ENCODE measurements around the gene CPNE2. TPM values are rescaled to one million over a fixed set of nuclear protein-coding genes. Genes with fewer than 3 reads are reported as not detected.
"Not testable (repeated sequence)": the region's sequence is repeated elsewhere in the genome, so short reads cannot be mapped to it uniquely, and the experiment has no call there.

The CPNE2 gene
- total RNA-seq, 2 experiments from 2014 or later, result 10.4 TPM

DNA sequence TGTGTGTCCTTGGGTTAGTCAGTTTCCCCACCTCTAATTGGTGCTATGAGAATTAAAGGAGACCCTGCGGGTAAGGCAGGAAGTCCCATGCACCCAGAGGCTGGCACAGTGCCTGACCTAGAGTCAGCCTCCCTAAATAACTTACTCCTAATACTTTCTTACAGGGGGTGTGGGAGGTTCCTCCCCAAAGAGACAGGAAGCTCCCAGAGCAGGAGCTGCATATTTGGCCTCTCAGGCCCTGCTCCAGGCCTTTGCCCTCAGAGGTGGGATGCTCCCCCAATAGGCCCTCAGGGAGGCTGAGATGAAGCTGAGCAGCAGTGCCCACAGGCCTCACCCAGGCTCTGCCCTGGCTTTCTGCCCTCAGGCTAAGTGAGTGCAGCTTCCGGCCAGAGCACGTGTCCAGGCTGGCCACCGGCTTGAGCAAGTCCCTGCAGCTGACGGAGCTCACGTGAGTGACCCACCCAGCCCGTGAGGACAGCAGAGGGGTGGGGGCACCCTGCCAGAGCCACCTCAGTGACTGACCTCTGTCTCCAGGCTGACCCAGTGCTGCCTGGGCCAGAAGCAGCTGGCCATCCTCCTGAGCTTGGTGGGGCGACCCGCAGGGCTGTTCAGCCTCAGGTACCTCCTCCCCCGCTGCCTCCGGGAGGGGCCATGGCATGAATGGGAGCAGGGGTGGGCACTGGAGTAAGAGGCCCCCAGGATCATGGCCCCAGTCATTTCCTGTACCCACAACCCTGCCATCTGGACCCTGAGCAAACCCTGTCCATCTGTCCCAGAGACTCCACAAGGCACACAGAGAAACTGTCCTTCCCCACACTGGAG, 31.1 kb upstream of the CPNE2 start:
- peaks cover 27% of the 10 kb centered on the region for H3K4me1 Mint-ChIP-seq
- peaks cover 19% of the 10 kb centered on the region for H3K36me3 Mint-ChIP-seq
- no peak overlapping the region for H3K4me3 Mint-ChIP-seq
- H3K9me3 Mint-ChIP-seq, result no peaks in the 10 kb centered on the region
- DNase-seq, result no peak
- peak overlapping the region; percentile 73 for H3K27ac Mint-ChIP-seq
- H3K27me3 Mint-ChIP-seq, result no peaks in the 10 kb centered on the region

DNA sequence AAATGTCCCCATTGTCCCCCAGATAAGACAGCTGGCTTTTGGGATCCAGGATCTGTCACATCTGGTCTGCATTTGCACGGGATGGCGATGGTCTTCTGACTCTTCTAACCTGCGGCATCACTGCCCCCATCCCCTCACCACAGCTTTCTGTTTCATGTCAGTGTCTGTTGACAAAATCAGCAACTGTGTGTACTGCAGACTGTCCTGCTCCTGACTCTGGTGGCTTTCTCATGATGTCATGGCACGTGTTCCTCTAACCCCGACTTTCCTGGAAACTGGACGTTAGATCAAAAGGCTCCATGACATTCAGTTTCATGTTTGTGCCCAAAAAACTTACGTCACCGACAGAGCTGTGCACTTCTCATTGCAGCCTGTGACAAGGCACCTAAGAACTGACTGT, 30.1 kb upstream of the CPNE2 start:
- H3K4me3 Mint-ChIP-seq, result no peak overlapping the region
- no peaks in the 10 kb centered on the region for H3K9me3 Mint-ChIP-seq
- no peak for DNase-seq
- peaks cover 19% of the 10 kb centered on the region for H3K36me3 Mint-ChIP-seq
- H3K27ac Mint-ChIP-seq, result peak overlapping the region; percentile 36
- peaks cover 28% of the 10 kb centered on the region for H3K4me1 Mint-ChIP-seq
- no peaks in the 10 kb centered on the region for H3K27me3 Mint-ChIP-seq

DNA sequence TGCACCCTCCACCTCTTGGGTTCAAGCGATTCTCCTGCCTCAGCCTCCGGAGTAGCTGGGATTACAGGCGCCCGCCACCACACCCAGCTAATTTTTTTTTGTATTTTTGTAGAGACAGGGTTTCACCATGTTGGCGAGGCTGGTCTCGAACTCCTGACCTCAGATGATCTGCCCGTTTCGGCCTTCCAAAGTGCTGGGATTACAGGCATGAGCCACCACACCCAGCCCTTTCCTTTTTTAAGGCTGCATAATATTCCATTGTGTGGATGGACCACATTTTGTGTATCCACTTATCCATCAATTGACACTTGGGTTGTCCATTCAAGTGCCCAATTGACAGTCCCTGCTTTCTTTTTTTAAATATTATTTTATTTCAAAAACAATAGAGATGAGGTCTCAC, 29.2 kb upstream of the CPNE2 start:
- H3K27me3 Mint-ChIP-seq, DNase-seq, H3K9me3 Mint-ChIP-seq, H3K27ac Mint-ChIP-seq, H3K4me3 Mint-ChIP-seq: not testable (repeated sequence)
- Mint-ChIP-seq H3K4me1 (peaks cover 28% of the 10 kb centered on the region), H3K36me3 (peaks cover 14% of the 10 kb centered on the region)

DNA sequence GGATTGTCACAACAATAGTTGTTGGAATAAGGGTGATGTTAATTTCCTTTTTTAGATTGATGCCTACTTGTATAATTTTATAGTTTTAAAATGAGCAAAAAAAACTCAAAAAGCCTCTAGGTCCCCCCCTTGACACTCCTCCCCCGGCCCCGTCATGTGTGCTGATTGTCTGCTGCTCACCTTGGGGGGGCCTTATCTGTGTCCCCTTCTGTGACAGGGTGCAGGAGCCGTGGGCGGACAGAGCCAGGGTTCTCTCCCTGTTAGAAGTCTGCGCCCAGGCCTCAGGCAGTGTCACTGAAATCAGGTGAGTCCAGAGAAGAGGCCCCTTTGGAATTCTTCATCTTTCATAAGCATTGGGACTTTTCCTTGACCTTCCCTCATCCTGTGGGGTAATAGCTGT, 27.4 kb upstream of the CPNE2 start:
- H3K27me3 Mint-ChIP-seq, result no peaks in the 10 kb centered on the region
- H3K4me1 Mint-ChIP-seq, result peaks cover 27% of the 10 kb centered on the region
- H3K36me3 Mint-ChIP-seq, result peaks cover 22% of the 10 kb centered on the region
- no peak for DNase-seq
- no peak overlapping the region for H3K4me3 Mint-ChIP-seq
- H3K9me3 Mint-ChIP-seq, result no peaks in the 10 kb centered on the region
- peak overlapping the region; percentile 69 for H3K27ac Mint-ChIP-seq

DNA sequence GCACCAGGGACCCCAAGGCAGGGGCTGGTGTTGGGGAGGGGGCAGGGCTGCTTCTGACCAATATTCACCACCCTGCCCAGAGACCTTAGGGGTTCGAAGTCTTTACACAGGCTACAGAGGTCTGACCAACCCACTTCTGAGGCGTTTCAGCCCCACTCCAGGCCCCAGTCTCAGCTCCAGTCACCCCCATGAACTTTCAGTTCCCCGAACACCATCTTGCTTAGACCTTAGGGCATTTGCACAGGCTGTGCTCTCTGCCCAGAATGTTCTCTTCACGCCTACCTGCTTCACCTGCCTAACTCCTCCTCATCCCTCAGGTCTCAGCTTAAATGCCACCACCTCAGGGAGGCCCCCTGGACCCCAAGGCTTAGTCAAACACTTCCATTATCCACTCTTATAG, 25.8 kb upstream of the CPNE2 start:
- peak overlapping the region; percentile 39 for H3K27ac Mint-ChIP-seq
- H3K27me3 Mint-ChIP-seq, result no peaks in the 10 kb centered on the region
- H3K9me3 Mint-ChIP-seq, result no peaks in the 10 kb centered on the region
- peaks cover 31% of the 10 kb centered on the region for H3K4me1 Mint-ChIP-seq
- H3K36me3 Mint-ChIP-seq, result peaks cover 31% of the 10 kb centered on the region
- no peak for DNase-seq
- no peak overlapping the region for H3K4me3 Mint-ChIP-seq

DNA sequence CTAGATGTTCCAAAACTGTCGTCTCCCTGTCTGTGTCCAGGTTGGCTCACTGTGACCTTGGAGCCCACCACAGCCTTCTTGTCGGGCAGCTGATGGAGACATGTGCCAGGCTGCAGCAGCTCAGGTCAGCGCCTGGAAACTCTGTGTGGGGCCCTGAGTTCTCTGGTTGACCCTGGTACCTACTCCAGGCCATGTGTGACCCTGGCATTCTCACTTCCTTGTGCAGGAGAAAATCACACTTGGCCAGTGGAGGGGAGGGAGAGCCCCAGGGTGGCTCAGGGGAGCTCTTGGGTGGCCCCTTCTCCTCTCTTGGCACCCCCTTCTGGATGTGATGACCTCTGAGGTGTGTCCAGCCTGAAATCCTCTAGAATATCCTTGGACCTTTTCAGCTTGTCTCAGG, 25.0 kb upstream of the CPNE2 start:
- H3K4me1 Mint-ChIP-seq, result peaks cover 36% of the 10 kb centered on the region
- no peak overlapping the region for H3K4me3 Mint-ChIP-seq
- no peak for DNase-seq
- no peaks in the 10 kb centered on the region for H3K27me3 Mint-ChIP-seq
- H3K27ac Mint-ChIP-seq, result peak overlapping the region; percentile 43
- H3K9me3 Mint-ChIP-seq, result no peaks in the 10 kb centered on the region
- H3K36me3 Mint-ChIP-seq, result peaks cover 31% of the 10 kb centered on the region

DNA sequence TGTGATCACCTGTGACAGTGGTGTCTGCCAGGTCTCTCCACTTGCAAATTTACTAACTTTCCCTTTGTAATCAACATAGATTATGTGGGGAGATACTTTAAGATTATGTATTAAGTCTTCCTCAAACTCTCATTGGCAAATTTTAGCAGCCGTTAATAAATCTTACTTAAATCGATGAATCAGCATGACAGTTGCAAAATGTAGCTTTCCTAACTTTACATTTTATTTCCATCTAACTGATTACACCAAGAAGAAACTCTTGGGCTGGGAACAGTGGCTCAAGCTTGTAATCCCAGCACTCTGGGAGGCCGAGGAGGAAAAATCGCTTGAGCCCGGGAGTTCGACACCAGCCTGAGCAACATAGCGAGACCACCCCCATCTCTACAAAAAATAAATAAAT, 23.3 kb upstream of the CPNE2 start:
- Mint-ChIP-seq H3K36me3 (peaks cover 28% of the 10 kb centered on the region), H3K27ac (no peak overlapping the region), H3K9me3 (no peaks in the 10 kb centered on the region), H3K4me1 (peaks cover 34% of the 10 kb centered on the region), H3K27me3 (no peaks in the 10 kb centered on the region), H3K4me3 (no peak overlapping the region)
- DNase-seq, result no peak

DNA sequence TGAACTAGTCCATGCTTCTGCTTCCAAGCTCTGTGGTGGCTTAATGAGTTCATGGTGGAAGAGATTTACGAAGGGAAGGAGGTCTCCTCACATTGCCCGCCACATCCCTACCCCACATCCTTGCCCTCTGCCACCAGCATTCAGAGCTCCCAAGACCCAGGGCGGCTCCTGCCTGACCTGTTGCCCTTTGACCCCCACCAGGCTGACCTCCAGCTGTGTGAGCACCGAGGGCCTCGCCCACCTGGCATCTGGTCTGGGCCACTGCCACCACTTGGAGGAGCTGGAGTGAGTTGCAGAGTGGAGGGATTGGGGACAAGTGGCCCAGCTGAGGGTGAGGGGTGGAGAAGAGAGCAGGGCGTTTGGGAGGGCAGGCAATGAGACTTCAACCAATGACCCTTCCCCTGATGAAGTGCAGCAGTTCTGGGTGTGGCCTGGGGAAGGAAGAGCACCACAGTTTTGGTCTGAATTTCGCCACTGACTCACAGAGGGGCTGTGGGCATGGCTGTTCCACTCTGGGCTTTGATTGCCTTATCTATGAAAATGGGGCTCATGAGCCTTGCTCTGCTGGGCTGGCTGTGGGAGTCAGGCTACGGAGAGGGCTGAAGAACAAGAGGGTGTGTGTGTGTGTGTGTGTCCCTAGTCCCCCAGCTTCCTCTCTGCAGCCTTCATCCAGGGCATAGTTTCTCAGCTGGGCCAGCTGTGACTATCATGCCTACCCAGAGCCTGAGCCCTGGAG, 22.6 kb upstream of the CPNE2 start:
- no peak overlapping the region for H3K4me3 Mint-ChIP-seq
- peak overlapping the region; percentile 65 for H3K27ac Mint-ChIP-seq
- H3K36me3 Mint-ChIP-seq, result peaks cover 28% of the 10 kb centered on the region
- H3K27me3 Mint-ChIP-seq, result no peaks in the 10 kb centered on the region
- peaks cover 34% of the 10 kb centered on the region for H3K4me1 Mint-ChIP-seq
- DNase-seq, result no peak
- H3K9me3 Mint-ChIP-seq, result no peaks in the 10 kb centered on the region

DNA sequence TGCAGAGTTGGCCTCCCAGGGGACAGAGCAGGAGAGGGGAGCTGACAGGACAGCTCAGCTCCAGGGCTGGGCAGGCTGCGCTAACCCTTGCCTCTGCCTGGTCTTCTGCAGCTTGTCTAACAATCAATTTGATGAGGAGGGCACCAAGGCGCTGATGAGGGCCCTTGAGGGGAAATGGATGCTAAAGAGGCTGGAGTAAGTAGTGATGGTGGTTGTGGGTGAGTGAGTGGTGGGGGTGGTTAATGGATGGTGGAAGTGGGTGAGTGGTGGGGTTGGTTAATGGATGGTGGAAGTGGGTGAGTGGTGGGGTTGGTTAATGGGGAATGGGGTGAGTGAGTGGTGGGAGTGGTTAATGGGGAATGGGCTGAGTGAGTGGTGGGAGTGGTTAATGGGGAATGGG, 22.0 kb upstream of the CPNE2 start:
- Mint-ChIP-seq H3K27ac (peak overlapping the region; percentile 65), H3K27me3 (no peaks in the 10 kb centered on the region), H3K4me1 (peaks cover 31% of the 10 kb centered on the region), H3K4me3 (no peak overlapping the region), H3K36me3 (peaks cover 27% of the 10 kb centered on the region), H3K9me3 (no peaks in the 10 kb centered on the region)
- no peak for DNase-seq

DNA sequence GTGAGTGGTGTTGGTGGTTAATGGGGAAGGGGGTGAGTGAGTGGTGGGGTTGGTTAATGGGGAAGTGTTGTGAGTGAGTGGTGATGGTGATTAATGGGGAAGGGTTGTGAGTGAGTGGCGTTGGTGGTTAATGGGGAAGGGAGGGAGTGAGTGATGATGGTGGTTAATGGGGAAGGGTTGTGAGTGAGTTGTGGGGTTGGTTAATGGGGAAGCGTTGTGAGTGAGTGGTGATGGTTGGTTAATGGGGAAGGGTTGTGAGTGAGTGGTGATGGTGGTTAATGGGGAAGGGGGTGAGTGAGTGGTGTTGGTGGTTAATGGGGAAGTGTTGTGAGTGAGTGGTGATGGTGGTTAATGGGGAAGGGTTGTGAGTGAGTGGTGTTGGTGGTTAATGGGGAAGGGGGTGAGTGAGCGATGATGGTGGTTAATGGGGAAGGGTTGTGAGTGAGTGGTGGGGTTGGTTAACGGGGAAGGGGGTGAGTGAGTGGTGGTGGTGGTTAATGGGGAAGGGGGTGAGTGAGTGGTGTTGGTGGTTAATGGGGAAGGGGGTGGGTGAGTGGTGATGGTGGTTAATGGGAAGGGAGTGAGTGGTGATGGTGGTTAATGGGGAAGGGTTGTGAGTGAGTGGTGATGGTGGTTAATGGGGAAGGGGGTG, 21.2 kb upstream of the CPNE2 start:
- H3K36me3 Mint-ChIP-seq, result peaks cover 27% of the 10 kb centered on the region
- H3K27me3 Mint-ChIP-seq, H3K9me3 Mint-ChIP-seq, DNase-seq, H3K4me3 Mint-ChIP-seq: not testable (repeated sequence)
- peaks cover 29% of the 10 kb centered on the region for H3K4me1 Mint-ChIP-seq
- H3K27ac Mint-ChIP-seq, result peak overlapping the region; percentile 65

DNA sequence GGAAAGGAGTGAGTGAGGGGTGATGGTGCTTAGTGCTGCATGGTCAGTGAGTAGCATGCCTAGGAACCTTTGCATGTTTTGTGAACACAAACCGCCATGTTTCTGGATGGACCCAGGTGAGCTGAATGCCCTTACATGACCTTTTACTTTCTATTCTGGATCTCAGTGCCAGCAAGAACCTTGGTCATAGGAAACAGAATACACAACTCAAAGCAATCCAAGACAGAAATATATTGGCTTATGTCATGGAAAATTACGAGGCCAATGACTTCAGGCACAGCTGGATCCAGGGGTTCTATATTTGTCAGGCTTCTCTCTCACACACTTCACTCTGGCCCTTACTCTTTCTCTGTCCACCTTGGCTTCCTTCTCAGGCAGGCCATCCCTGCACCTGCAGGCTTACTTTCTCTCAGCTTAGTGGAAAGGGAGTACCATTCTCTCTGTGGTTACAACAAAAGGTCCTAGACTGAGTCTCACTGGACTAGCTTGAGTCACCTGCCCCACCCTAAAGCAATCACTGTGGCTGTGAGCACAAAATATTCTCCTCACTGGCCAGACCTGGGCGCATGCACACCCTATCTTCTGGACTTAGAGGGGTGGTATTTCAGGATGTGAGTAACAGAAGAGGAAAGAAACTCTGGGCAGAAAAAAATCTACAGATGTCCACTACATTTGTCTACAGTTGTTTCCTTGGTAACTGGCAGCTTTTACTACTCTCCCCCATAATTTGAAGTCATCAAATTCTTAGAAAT, 20.4 kb upstream of the CPNE2 start:
- peaks cover 27% of the 10 kb centered on the region for H3K36me3 Mint-ChIP-seq
- DNase-seq, result no peak
- no peak overlapping the region for H3K4me3 Mint-ChIP-seq
- no peaks in the 10 kb centered on the region for H3K27me3 Mint-ChIP-seq
- peaks cover 28% of the 10 kb centered on the region for H3K4me1 Mint-ChIP-seq
- peak overlapping the region; percentile 65 for H3K27ac Mint-ChIP-seq
- H3K9me3 Mint-ChIP-seq, result no peaks in the 10 kb centered on the region

DNA sequence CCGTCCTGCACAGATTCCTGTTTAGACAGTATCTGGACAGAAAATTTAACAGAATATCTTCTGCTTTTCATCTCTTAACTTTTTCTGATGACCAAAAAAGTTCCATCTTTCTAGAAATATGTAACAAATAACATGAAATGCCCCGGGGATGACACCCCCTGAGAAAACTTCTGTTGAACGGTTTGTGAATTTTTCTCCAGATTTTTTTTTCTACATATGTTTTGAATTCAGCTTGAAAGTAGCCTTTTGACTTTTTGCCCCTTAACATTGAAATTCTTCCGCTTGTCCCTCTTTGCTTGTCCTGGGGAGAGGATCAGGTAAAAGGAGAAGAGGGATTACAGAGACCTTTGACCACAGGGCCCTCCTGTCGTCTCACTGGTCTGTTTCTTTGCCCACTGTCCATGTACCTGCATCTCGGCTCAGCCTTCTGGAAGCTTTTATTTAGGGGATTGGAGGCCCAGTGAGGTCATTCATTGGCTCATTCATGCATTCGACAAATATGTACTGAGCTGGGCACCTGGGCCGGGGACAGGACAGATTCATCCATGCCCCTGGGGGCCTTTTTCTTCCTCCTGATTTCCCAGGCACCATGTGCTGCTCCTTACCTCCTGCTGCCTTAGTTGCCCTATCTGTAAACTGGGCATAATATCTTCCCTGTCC, 19.6 kb upstream of the CPNE2 start:
- no peaks in the 10 kb centered on the region for H3K9me3 Mint-ChIP-seq
- H3K27me3 Mint-ChIP-seq, result no peaks in the 10 kb centered on the region

DNA sequence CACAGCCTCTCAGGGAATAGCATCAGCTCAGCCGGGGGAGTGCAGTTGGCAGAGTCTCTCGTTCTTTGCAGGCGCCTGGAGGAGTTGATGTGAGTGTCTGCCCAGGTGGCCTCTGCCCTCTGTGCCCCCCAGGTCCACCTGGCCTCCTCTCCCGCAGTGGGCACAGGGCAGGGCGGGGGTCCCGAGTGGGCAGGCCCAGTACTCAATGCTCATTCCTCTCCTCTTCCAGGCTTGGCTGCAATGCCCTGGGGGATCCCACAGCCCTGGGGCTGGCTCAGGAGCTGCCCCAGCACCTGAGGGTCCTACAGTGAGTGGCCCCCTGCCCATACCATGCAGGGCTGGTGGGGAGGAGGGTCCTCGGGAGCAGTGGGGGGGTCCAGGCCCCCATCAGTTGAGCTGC, 14.7 kb upstream of the CPNE2 start:
- no peak for DNase-seq
- Mint-ChIP-seq H3K4me1 (peaks cover 6% of the 10 kb centered on the region), H3K27ac (no peak overlapping the region), H3K36me3 (peaks cover 7% of the 10 kb centered on the region), H3K27me3 (no peaks in the 10 kb centered on the region), H3K4me3 (no peak overlapping the region), H3K9me3 (no peaks in the 10 kb centered on the region)

More for the DNA sequence above, 19.6 kb upstream of the CPNE2 start:
- peak overlapping the region; percentile 65 for H3K27ac Mint-ChIP-seq
- no peak for DNase-seq
- peaks cover 27% of the 10 kb centered on the region for H3K36me3 Mint-ChIP-seq
- no peak overlapping the region for H3K4me3 Mint-ChIP-seq
- peaks cover 28% of the 10 kb centered on the region for H3K4me1 Mint-ChIP-seq

DNA sequence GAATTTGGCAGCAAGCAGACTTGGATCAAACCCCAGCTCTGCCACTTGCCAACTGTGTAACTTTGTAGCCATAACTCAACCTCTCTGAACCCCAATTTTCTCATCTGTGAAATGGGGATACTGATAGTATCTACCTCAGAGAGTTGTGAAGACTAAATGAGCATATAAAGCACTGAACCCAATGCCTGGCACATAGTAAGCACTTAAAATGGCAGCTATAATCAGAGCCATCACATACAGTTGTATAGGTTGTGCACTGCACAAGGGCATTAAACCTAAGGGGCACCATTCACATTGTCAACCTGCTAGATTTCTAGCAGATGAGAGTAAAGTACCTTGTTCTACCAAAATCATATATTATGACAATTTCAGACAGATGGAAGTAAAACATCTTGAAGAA, 10.6 kb upstream of the CPNE2 start:
- Mint-ChIP-seq H3K27ac (no peak overlapping the region), H3K27me3 (no peaks in the 10 kb centered on the region), H3K36me3 (peaks cover 3% of the 10 kb centered on the region), H3K4me1 (peaks cover 21% of the 10 kb centered on the region), H3K9me3 (no peaks in the 10 kb centered on the region), H3K4me3 (no peak overlapping the region)
- DNase-seq, result no peak
